B cell (primary cell): ENCODE results near the gene PPP1R18. TPM values are rescaled to one million over a fixed set of nuclear protein-coding genes. Genes with fewer than 3 reads are reported as not detected.

Source experiments
- ATAC-seq: fragments of 200-7000 bp; cut with Tn5 transposase; one replicate; pipeline ENCODE4 v1.10.0; 2021; ENCODE audit warnings: low read depth, mild to moderate bottlenecking, moderate number of reproducible peaks, moderate library complexity
- CTCF ChIA-PET: fragments of 350-600 bp; sonication (Branson Sonifier 250); formaldehyde crosslinking; loops from one replicate; lab custom pipeline; 2021; ENCODE audit warnings: antibody characterized with exemption, inconsistent platforms; lab: Charles Lee
- POLR2A ChIA-PET: fragments of 350-600 bp; sonication (Branson Sonifier 250); formaldehyde crosslinking; loops from one replicate; lab custom pipeline; 2021; ENCODE audit warnings: antibody characterized with exemption; lab: Charles Lee
- DNase-seq: peaks from one replicate; pipeline ENCODE4 v3.0.0; 2013
- H2AFZ ChIP-seq: 2 replicates; pipeline ENCODE4 v1.6.1; 2012; ENCODE audit warnings: mild to moderate bottlenecking, low read depth, low read length; ENCODE audit not compliant: insufficient read depth, poor library complexity, severe bottlenecking
- H3K27ac ChIP-seq, 2 donors: 1 replicate in 1 of 2; 2 replicates in 1 of 2; pipeline ENCODE4 v1.5.1; 2012 to 2013; ENCODE audit warnings: low read length in 2 of 2, mild to moderate bottlenecking in 2 of 2, moderate library complexity in 1 of 2
- H3K27me3 ChIP-seq, 4 experiments: fragments of 200-600 bp in 1 of 4; sonication (generic) in 1 of 4; replicated peaks in 1 of 4; 1 replicate in 2 of 4; 2 replicates in 2 of 4; pipeline versions ENCODE4 v1.6.1 to v1.7.0; 2013 to 2016; ENCODE audit warnings: low read length in 3 of 4, mild to moderate bottlenecking in 2 of 4, mixed read lengths in 1 of 4, moderate library complexity in 1 of 4; ENCODE audit not compliant: insufficient read depth in 4 of 4, control insufficient read depth in 3 of 4; ENCODE audit errors: control extremely low read depth in 1 of 4
- H3K36me3 ChIP-seq, 2 experiments: replicated peaks in 1 of 2; 1 replicate in 1 of 2; 2 replicates in 1 of 2; pipeline versions ENCODE4 v1.6.1 to v1.7.1; 2013; ENCODE audit warnings: low read length in 1 of 2; ENCODE audit not compliant: insufficient read depth in 2 of 2, control insufficient read depth in 1 of 2; ENCODE audit errors: control extremely low read depth in 1 of 2, extremely low read depth in 1 of 2
- H3K4me1 ChIP-seq, 2 donors: fragments of 200-600 bp in 1 of 2; sonication (generic) in 1 of 2; 1 replicate in 1 of 2; 2 replicates in 1 of 2; pipeline versions ENCODE4 v1.5.1 to v1.6.1; 2013 to 2017; ENCODE audit warnings: low read length in 2 of 2; ENCODE audit not compliant: control insufficient read depth in 2 of 2, insufficient read depth in 2 of 2
- H3K4me2 ChIP-seq: replicated peaks from 2 replicates; pipeline ENCODE3; 2012; ENCODE audit warnings: mild to moderate bottlenecking, low read depth, low read length; ENCODE audit not compliant: poor library complexity, severe bottlenecking
- H3K4me3 ChIP-seq, 5 experiments: fragments of 200-600 bp in 1 of 5; sonication (generic) in 1 of 5; 1 replicate in 3 of 5; 2 replicates in 2 of 5; pipeline versions ENCODE4 v1.5.1 to v1.7.0; 2011 to 2016; ENCODE audit warnings: low read length in 4 of 5, mild to moderate bottlenecking in 4 of 5, low read depth in 2 of 5, control low read depth in 1 of 5, moderate library complexity in 1 of 5; ENCODE audit not compliant: insufficient read depth in 1 of 5; ENCODE audit errors: control extremely low read depth in 1 of 5, extremely low read depth in 1 of 5
- H3K79me2 ChIP-seq: fragments of 200-600 bp; sonication (generic); one replicate; pipeline ENCODE4 v1.6.0; 2016; ENCODE audit warnings: low read length; ENCODE audit not compliant: control insufficient read depth, insufficient read depth
- H3K9ac ChIP-seq: fragments of 200-600 bp; sonication (generic); 2 replicates; pipeline ENCODE4 v1.6.1; 2017; ENCODE audit warnings: mild to moderate bottlenecking, low read length, moderate library complexity
- H3K9me3 ChIP-seq, 3 donors: one replicate each; pipeline versions ENCODE4 v1.6.1 to v1.7.1; 2013; ENCODE audit warnings: low read length in 2 of 3; ENCODE audit not compliant: control insufficient read depth in 2 of 3, insufficient read depth in 1 of 3; ENCODE audit errors: control extremely low read depth in 1 of 3
- H4K20me1 ChIP-seq: 2 replicates; pipeline ENCODE4 v1.6.0; 2012; ENCODE audit warnings: mild to moderate bottlenecking, low read length; ENCODE audit not compliant: insufficient read depth, control insufficient read depth, poor library complexity, severe bottlenecking
- H3K27ac Mint-ChIP-seq: one replicate; pipeline ENCODE4 v1.8.0; 2021; ENCODE audit warnings: mixed read lengths
- H3K27me3 Mint-ChIP-seq: one replicate; pipeline ENCODE4 v1.8.0; 2021; ENCODE audit warnings: mixed read lengths
- H3K4me1 Mint-ChIP-seq: one replicate; pipeline ENCODE4 v1.8.0; 2021; ENCODE audit warnings: mixed read lengths
- H3K4me3 Mint-ChIP-seq: one replicate; pipeline ENCODE4 v1.8.0; 2021; ENCODE audit warnings: mixed read lengths
- H3K9me3 Mint-ChIP-seq: one replicate; pipeline ENCODE4 v1.8.0; 2022; ENCODE audit warnings: mixed read lengths; ENCODE audit not compliant: insufficient read depth
- EZH2 ChIP-seq: IDR thresholded peaks from 2 replicates; pipeline ENCODE4 v1.6.1; 2012; ENCODE audit warnings: borderline replicate concordance, low read depth, mild to moderate bottlenecking, moderate library complexity, low read length; ENCODE audit not compliant: insufficient read depth, poor library complexity, severe bottlenecking
- WGBS: methylation state at CpG from one replicate; pipeline ENCODE4 v1.1.5; 2013; ENCODE audit warnings: missing lambda C conversion rate; ENCODE audit not compliant: insufficient coverage; 5-methylcytosine and 5-hydroxymethylcytosine counted together
- intact Hi-C: fragments of 100-400 bp; cut with micrococcal nuclease; formaldehyde crosslinking; loops from one replicate; pipeline ENCODE4 v1.10.0; 2022
- polyA plus RNA-seq: library from polyadenylated mRNA; depleted of rRNA; stranded (reverse); fragments of >200 nt; gene quantifications from 2 replicates; pipeline ENCODE4 v1.2.3, GENCODE V29; 2012
- total RNA-seq, 2 donors: library from RNA; stranded (reverse); fragments of 120-200 nt in 1 of 2; gene quantifications; 1 replicate in 1 of 2; 2 replicates in 1 of 2; pipeline versions ENCODE4 v1.2.3 to v1.2.4, GENCODE V29; 2013 to 2022
- TF ChIP-seq, protein P1 (sequence below): fragments of 200-600 bp; IDR thresholded peaks from one replicate; pipeline ENCODE4 v1.8.0; 2022; ENCODE audit warnings: antibody characterized with exemption, mild to moderate bottlenecking

The PPP1R18 gene
- total and polyA plus RNA-seq, 2 donors (not counting 1 experiment from before 2014, with no cell fraction given): 113 to 125 TPM

GRCh38 chr6:30644769-30645168, 41.7 kb downstream of the PPP1R18 start:
- H3K9me3 ChIP-seq: no peaks in the 10 kb centered on the region
- H3K4me3 ChIP-seq: no peak overlapping the region
- Mint-ChIP-seq H3K4me3 (no peak overlapping the region), H3K4me1 (peaks cover 22% of the 10 kb centered on the region), H3K27me3 (no peaks in the 10 kb centered on the region), H3K27ac (no peak overlapping the region), H3K9me3 (no peaks in the 10 kb centered on the region)
- no peak for ATAC-seq
- no peak overlapping the region for H3K9ac ChIP-seq
- H3K4me2 ChIP-seq: no peak overlapping the region
- TF ChIP-seq, protein P1, sequence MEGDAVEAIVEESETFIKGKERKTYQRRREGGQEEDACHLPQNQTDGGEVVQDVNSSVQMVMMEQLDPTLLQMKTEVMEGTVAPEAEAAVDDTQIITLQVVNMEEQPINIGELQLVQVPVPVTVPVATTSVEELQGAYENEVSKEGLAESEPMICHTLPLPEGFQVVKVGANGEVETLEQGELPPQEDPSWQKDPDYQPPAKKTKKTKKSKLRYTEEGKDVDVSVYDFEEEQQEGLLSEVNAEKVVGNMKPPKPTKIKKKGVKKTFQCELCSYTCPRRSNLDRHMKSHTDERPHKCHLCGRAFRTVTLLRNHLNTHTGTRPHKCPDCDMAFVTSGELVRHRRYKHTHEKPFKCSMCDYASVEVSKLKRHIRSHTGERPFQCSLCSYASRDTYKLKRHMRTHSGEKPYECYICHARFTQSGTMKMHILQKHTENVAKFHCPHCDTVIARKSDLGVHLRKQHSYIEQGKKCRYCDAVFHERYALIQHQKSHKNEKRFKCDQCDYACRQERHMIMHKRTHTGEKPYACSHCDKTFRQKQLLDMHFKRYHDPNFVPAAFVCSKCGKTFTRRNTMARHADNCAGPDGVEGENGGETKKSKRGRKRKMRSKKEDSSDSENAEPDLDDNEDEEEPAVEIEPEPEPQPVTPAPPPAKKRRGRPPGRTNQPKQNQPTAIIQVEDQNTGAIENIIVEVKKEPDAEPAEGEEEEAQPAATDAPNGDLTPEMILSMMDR: no peak
- TF ChIP-seq EZH2: no peak
- no peak overlapping the region for H3K27ac ChIP-seq
- DNase-seq: no peak
- no peak overlapping the region for H2AFZ ChIP-seq
- H3K27me3 ChIP-seq: no peaks in the 10 kb centered on the region
- 77% methylated on average over 5 of the region's 5 CpGs for WGBS
- ChIA-PET CTCF (interaction anchor here (0.6 to 1.8 kb wide), 3 partner anchors 28 to 163 kb away, joined by 3 to 5 read pairs (median 3); partner anchors contain the start of gene DHX16), POLR2A (no interaction called here)
- H3K36me3 ChIP-seq: peaks cover 3 to 15% of the 10 kb centered on the region in 2 experiments
- intact Hi-C loops: no loop called here
- peaks cover 18% of the 10 kb centered on the region for H4K20me1 ChIP-seq
- peaks cover 28% of the 10 kb centered on the region for H3K79me2 ChIP-seq
- H3K4me1 ChIP-seq: peaks cover 12 to 16% of the 10 kb centered on the region in 2 donors

- Histone ChIP-seq H4K20me1 (peaks cover 13% of the 10 kb centered on the region), H3K4me2 (no peak overlapping the region), H3K9ac (no peak overlapping the region), H3K36me3 (peaks cover 3 to 15% of the 10 kb centered on the region in 2 experiments), H2AFZ (no peak overlapping the region), H3K27ac (no peak overlapping the region), H3K9me3 (no peaks in the 10 kb centered on the region), H3K27me3 (no peaks in the 10 kb centered on the region), H3K4me1 (peaks cover 12 to 16% of the 10 kb centered on the region in 2 donors), H3K4me3 (no peak overlapping the region), H3K79me2 (peaks cover 18% of the 10 kb centered on the region)
- no peaks in the 10 kb centered on the region for H3K27me3 Mint-ChIP-seq
- WGBS: no CpG with 5 or more reads among the region's 2 CpGs
- H3K9me3 Mint-ChIP-seq: no peaks in the 10 kb centered on the region
- no peak for ATAC-seq
- no peak for DNase-seq
- TF ChIP-seq, protein P1: no peak
- no peak for TF ChIP-seq EZH2
- H3K4me1 Mint-ChIP-seq: peaks cover 22% of the 10 kb centered on the region
- H3K4me3 Mint-ChIP-seq: no peak overlapping the region
- intact Hi-C loops: no loop called here
- no peak overlapping the region for H3K27ac Mint-ChIP-seq
- ChIA-PET POLR2A (no interaction called here), CTCF (interaction anchor here (1.8 kb wide), 1 partner anchor 79 kb away, joined by 5 read pairs; no protein-coding TSS in a partner anchor)
Measured at GRCh38 chr6:30643656-30644055, 42.8 kb downstream of the PPP1R18 start.
